ENCODE measurements around the gene GATA2. TPM values are rescaled to one million over a fixed set of nuclear protein-coding genes. Genes with fewer than 3 reads are reported as not detected.

Gene GATA2
- total RNA-seq, 3 donors from 2014 or later (not counting 1 experiment from before 2014, with no cell fraction given), result 0.92 to 225 (median 8.4) TPM

- no peaks in the 10 kb centered on the region for H3K4me1 Mint-ChIP-seq
- Histone ChIP-seq H3K9me3 (ENCODE audit: control insufficient read depth, insufficient read depth, low read length) (no peaks in the 10 kb centered on the region), H3K27ac (ENCODE audit: low read length) (no peak overlapping the region), H3K27me3 (ENCODE audit: control insufficient read depth, insufficient read depth, low read length) (peaks cover 2% of the 10 kb centered on the region), H3K4me3 (ENCODE audit: low read length) (no peak overlapping the region), H3K36me3 (ENCODE audit: control insufficient read depth, insufficient read depth, low read length) (no peaks in the 10 kb centered on the region), H3K4me1 (ENCODE audit: control insufficient read depth, insufficient read depth, low read length) (peaks cover 2% of the 10 kb centered on the region)
- intact Hi-C loops (cut with micrococcal nuclease), result no loop called here
- WGBS (ENCODE audit: insufficient coverage), result 92% methylated on average over 13 of the region's 13 CpGs
- no peak for TF ChIP-seq CTCF (IDR thresholded peaks at IDR 0.05)
- H3K27ac Mint-ChIP-seq, result no peak overlapping the region
- H3K9me3 Mint-ChIP-seq, result no peaks in the 10 kb centered on the region
- no peak for ATAC-seq
- no peak overlapping the region for H3K4me3 Mint-ChIP-seq
- no peak for DNase-seq
- H3K36me3 Mint-ChIP-seq, result no peaks in the 10 kb centered on the region
- H3K27me3 Mint-ChIP-seq (ENCODE audit: low read depth in 2 of 2), result peaks cover 8 to 17% of the 10 kb centered on the region in 2 donors
These were observed 20.4 kb downstream of the GATA2 start for GRCh38 chr3:128472449-128473179.

GRCh38 chr3:128471720-128472119 is 21.3 kb downstream of the GATA2 start:
- H3K27me3 Mint-ChIP-seq (ENCODE audit: low read depth in 2 of 2), result peaks cover 8 to 16% of the 10 kb centered on the region in 2 donors
- H3K4me3 Mint-ChIP-seq, result no peak overlapping the region
- H3K4me3 ChIP-seq (ENCODE audit: low read length), result no peak overlapping the region
- H3K36me3 ChIP-seq (ENCODE audit: control insufficient read depth, insufficient read depth, low read length), result no peaks in the 10 kb centered on the region
- intact Hi-C loops (cut with micrococcal nuclease), result no loop called here
- no peak overlapping the region for H3K27ac Mint-ChIP-seq
- DNase-seq (no peak), ATAC-seq (no peak)
- H3K9me3 ChIP-seq (ENCODE audit: control insufficient read depth, insufficient read depth, low read length), result no peaks in the 10 kb centered on the region
- WGBS (ENCODE audit: insufficient coverage), result 86% methylated on average over 3 of the region's 3 CpGs
- no peak for TF ChIP-seq CTCF (IDR thresholded peaks at IDR 0.05)
- H3K4me1 Mint-ChIP-seq, result peaks cover 8 to 9% of the 10 kb centered on the region in 2 donors
- no peaks in the 10 kb centered on the region for H3K27me3 ChIP-seq (ENCODE audit: control insufficient read depth, insufficient read depth, low read length)
- H3K9me3 Mint-ChIP-seq, result no peaks in the 10 kb centered on the region
- no peaks in the 10 kb centered on the region for H3K36me3 Mint-ChIP-seq
- peaks cover 7% of the 10 kb centered on the region for H3K4me1 ChIP-seq (ENCODE audit: control insufficient read depth, insufficient read depth, low read length)
- H3K27ac ChIP-seq (ENCODE audit: low read length), result no peak overlapping the region

GRCh38 chr3:128471110-128471509 is 21.9 kb downstream of the GATA2 start:
- no peak for TF ChIP-seq CTCF (IDR thresholded peaks at IDR 0.05)
- DNase-seq (no peak), ATAC-seq (no peak)
- H3K4me1 Mint-ChIP-seq, result peaks cover 12 to 14% of the 10 kb centered on the region in 2 donors
- H3K4me3 ChIP-seq (ENCODE audit: low read length), result no peak overlapping the region
- intact Hi-C loops (cut with micrococcal nuclease), result no loop called here
- no peak overlapping the region for H3K27ac ChIP-seq (ENCODE audit: low read length)
- no peak overlapping the region for H3K27ac Mint-ChIP-seq
- no peaks in the 10 kb centered on the region for H3K9me3 ChIP-seq (ENCODE audit: control insufficient read depth, insufficient read depth, low read length)
- H3K36me3 Mint-ChIP-seq, result no peaks in the 10 kb centered on the region
- H3K36me3 ChIP-seq (ENCODE audit: control insufficient read depth, insufficient read depth, low read length), result no peaks in the 10 kb centered on the region
- WGBS (ENCODE audit: insufficient coverage), result 95% methylated on average over 2 of the region's 2 CpGs
- H3K4me1 ChIP-seq (ENCODE audit: control insufficient read depth, insufficient read depth, low read length), result peaks cover 7% of the 10 kb centered on the region
- H3K27me3 ChIP-seq (ENCODE audit: control insufficient read depth, insufficient read depth, low read length), result no peaks in the 10 kb centered on the region
- H3K27me3 Mint-ChIP-seq (ENCODE audit: low read depth in 2 of 2), result peaks cover 8 to 18% of the 10 kb centered on the region in 2 donors
- H3K4me3 Mint-ChIP-seq, result no peak overlapping the region
- no peaks in the 10 kb centered on the region for H3K9me3 Mint-ChIP-seq
